GM18505 (cell line): Measurements from ENCODE around the gene MTFP1.

Experiments
- ATAC-seq: cut with Tn5 transposase; IDR thresholded peaks from one replicate; pipeline ENCODE4 v1.9.1; 2021; ENCODE audit not compliant: unreplicated experiment
- POLR2A ChIP-seq: IDR thresholded peaks from 4 replicates; pipeline ENCODE4 v1.6.1; 2011; ENCODE audit warnings: borderline replicate concordance; ENCODE audit not compliant: insufficient read depth, insufficient read length; ENCODE audit errors: extremely low read depth

Gene MTFP1

GRCh38 chr22:30411780-30412179 lies 13.8 kb upstream of the MTFP1 start:
- no peak for ATAC-seq
- no peak for TF ChIP-seq POLR2A

- ATAC-seq = no peak
- no peak for TF ChIP-seq POLR2A
These were observed 12.6 kb upstream of the MTFP1 start for GRCh38 chr22:30413001-30413400.

- no peak for TF ChIP-seq POLR2A
- no peak for ATAC-seq
These were observed 11.6 kb upstream of the MTFP1 start for GRCh38 chr22:30413745-30414524.

GRCh38 chr22:30414525-30415047 lies 11.0 kb upstream of the MTFP1 start:
- no peak for TF ChIP-seq POLR2A
- no peak for ATAC-seq

GRCh38 chr22:30416403-30416802 lies 9.2 kb upstream of the MTFP1 start:
- ATAC-seq = no peak
- TF ChIP-seq POLR2A = no peak

- ATAC-seq = no peak
- TF ChIP-seq POLR2A = no peak
These were observed 8.7 kb upstream of the MTFP1 start for GRCh38 chr22:30416837-30417236.

GRCh38 chr22:30420347-30421125 lies 5.0 kb upstream of the MTFP1 start:
- no peak for ATAC-seq
- no peak for TF ChIP-seq POLR2A

GRCh38 chr22:30421695-30422480 lies 3.7 kb upstream of the MTFP1 start:
- TF ChIP-seq POLR2A = no peak
- no peak for ATAC-seq

GRCh38 chr22:30422481-30423300 lies 2.9 kb upstream of the MTFP1 start:
- no peak for ATAC-seq
- TF ChIP-seq POLR2A = no peak

GRCh38 chr22:30423301-30423958 lies 2.1 kb upstream of the MTFP1 start:
- ATAC-seq = peak; percentile 27
- TF ChIP-seq POLR2A = peak; percentile 86

GRCh38 chr22:30423959-30424533 lies 1.5 kb upstream of the MTFP1 start:
- TF ChIP-seq POLR2A = peak; percentile 60
- ATAC-seq = peak; percentile 77
